Measurements from ENCODE around the gene SLC5A12. TPM values are rescaled to one million over a fixed set of nuclear protein-coding genes. Genes with fewer than 3 reads are reported as not detected.

Gene SLC5A12
- polyA plus RNA-seq, 2 of the 4 experiments (the other 2 are of a cell fraction), result not detected

- no peak for FAIRE-seq
- H3K9me3 ChIP-seq, result no peaks in the 10 kb centered on the region
- POLR2A ChIA-PET, result no interaction called here
- H3K4me1 ChIP-seq, result no peaks in the 10 kb centered on the region
- no peak overlapping the region for H3K4me3 ChIP-seq
- H3K27ac ChIP-seq, result no peak overlapping the region
- CTCF ChIA-PET, result no interaction called here
- H3K4me2 ChIP-seq, result no peak overlapping the region
- TF ChIP-seq ZNF302 (CRISPR knock-in tag; IDR thresholded peaks at IDR 0.05) (no peak), JUN (IDR thresholded peaks at IDR 0.05) (no peak), TFCP2L1 (CRISPR knock-in tag; IDR thresholded peaks at IDR 0.05) (no peak), CBX8 (IDR thresholded peaks at IDR 0.05) (no peak), HEYL (CRISPR knock-in tag; IDR thresholded peaks at IDR 0.05) (no peak)
- TF ChIP-seq, protein P1, sequence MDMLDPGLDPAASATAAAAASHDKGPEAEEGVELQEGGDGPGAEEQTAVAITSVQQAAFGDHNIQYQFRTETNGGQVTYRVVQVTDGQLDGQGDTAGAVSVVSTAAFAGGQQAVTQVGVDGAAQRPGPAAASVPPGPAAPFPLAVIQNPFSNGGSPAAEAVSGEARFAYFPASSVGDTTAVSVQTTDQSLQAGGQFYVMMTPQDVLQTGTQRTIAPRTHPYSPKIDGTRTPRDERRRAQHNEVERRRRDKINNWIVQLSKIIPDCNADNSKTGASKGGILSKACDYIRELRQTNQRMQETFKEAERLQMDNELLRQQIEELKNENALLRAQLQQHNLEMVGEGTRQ (IDR thresholded peaks at IDR 0.05), result no peak
- no peak for ATAC-seq
- no peak for DNase-seq (ENCODE audit: low read depth in 1 of 2, low spot score in 1 of 2)
These were observed 21.8 kb upstream of the SLC5A12 start for GRCh38 chr11:26743622-26744021.

DNA sequence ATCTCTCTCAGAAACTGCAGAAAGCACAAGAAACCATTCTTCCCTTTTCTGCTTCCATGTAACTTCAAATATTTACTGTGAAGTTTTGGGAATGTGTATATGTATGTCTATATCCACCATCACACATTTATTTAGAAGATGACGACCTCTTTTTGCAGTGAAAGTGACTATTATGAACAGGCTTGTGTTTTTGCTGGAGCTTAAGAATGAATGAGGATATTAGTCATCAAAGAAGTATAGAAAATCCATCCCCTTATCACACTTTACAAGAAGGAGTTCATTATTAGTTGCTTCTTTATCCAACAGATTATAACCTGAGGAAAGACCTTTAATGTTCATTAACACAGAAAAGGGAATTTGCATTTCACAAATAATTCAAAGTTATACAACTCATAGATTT lies 21.1 kb upstream of the SLC5A12 start:
- no peak for FAIRE-seq
- POLR2A ChIA-PET, result no interaction called here
- Histone ChIP-seq H3K27ac (no peak overlapping the region), H3K4me1 (no peaks in the 10 kb centered on the region), H3K9me3 (no peaks in the 10 kb centered on the region), H3K4me3 (no peak overlapping the region), H3K4me2 (no peak overlapping the region)
- TF ChIP-seq ZNF302 (CRISPR knock-in tag; IDR thresholded peaks at IDR 0.05), result no peak
- no peak for TF ChIP-seq PHF8 (IDR thresholded peaks at IDR 0.05; ENCODE audit: borderline replicate concordance, low read depth)
- no peak for TF ChIP-seq JUNB (IDR thresholded peaks at IDR 0.05)
- no peak for TF ChIP-seq MAZ (IDR thresholded peaks at IDR 0.05; ENCODE audit: borderline replicate concordance, low read depth, low read length)
- no peak for TF ChIP-seq NFE2L2 (conservative IDR thresholded peaks at IDR 0.05; ENCODE audit: low read length)
- TF ChIP-seq REST (IDR thresholded peaks at IDR 0.05), result no peak
- no peak for TF ChIP-seq FOSL2 (IDR thresholded peaks at IDR 0.05)
- TF ChIP-seq FOSL2 (CRISPR knock-in tag; IDR thresholded peaks at IDR 0.05), result no peak
- no peak for TF ChIP-seq RNF2 (IDR thresholded peaks at IDR 0.05; ENCODE audit: borderline replicate concordance, low read depth)
- TF ChIP-seq ZSCAN20 (CRISPR knock-in tag; IDR thresholded peaks at IDR 0.05), result no peak
- TF ChIP-seq, protein P2, sequence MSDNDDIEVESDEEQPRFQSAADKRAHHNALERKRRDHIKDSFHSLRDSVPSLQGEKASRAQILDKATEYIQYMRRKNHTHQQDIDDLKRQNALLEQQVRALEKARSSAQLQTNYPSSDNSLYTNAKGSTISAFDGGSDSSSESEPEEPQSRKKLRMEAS (IDR thresholded peaks at IDR 0.05), result no peak
- no peak for TF ChIP-seq HDAC2 (IDR thresholded peaks at IDR 0.05)
- TF ChIP-seq PBX3 (IDR thresholded peaks at IDR 0.05), result no peak
- no peak for TF ChIP-seq JUN (IDR thresholded peaks at IDR 0.05)
- TF ChIP-seq SREBF2 (IDR thresholded peaks at IDR 0.05), result no peak
- TF ChIP-seq, protein P3, sequence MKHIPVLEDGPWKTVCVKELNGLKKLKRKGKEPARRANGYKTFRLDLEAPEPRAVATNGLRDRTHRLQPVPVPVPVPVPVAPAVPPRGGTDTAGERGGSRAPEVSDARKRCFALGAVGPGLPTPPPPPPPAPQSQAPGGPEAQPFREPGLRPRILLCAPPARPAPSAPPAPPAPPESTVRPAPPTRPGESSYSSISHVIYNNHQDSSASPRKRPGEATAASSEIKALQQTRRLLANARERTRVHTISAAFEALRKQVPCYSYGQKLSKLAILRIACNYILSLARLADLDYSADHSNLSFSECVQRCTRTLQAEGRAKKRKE (CRISPR knock-in tag; IDR thresholded peaks at IDR 0.05; ENCODE audit: low read depth), result no peak
- TF ChIP-seq TFCP2L1 (CRISPR knock-in tag; IDR thresholded peaks at IDR 0.05), result no peak
- no peak for TF ChIP-seq EP300 (IDR thresholded peaks at IDR 0.05)
- TF ChIP-seq RCOR1 (IDR thresholded peaks at IDR 0.05; ENCODE audit: low read depth, low read length), result no peak
- 3% methylated on average over 1 of the region's 1 CpG for WGBS (ENCODE audit: missing lambda C conversion rate)
- CTCF ChIA-PET, result no interaction called here
- no peak for ATAC-seq
- DNase-seq (ENCODE audit: low read depth in 1 of 2, low spot score in 1 of 2), result no peak
